HCT116 (cell line): ENCODE measurements around the gene TAS2R41.
"Not testable (repeated sequence)": the region's sequence is repeated elsewhere in the genome, so short reads cannot be mapped to it uniquely, and the experiment has no call there.

Source experiments
- CEBPB ChIP-seq: IDR thresholded peaks from 2 replicates; pipeline ENCODE4 v1.6.1; 2012; ENCODE audit warnings: low read depth
- POLR2A ChIP-seq: IDR thresholded peaks from 2 replicates; pipeline ENCODE4 v1.7.0; 2011; ENCODE audit warnings: borderline replicate concordance; ENCODE audit not compliant: insufficient read depth, insufficient read length; ENCODE audit errors: extremely low read depth
- TCF7L2 ChIP-seq: IDR thresholded peaks from 2 replicates; pipeline ENCODE4 v1.7.0; 2011; ENCODE audit warnings: borderline replicate concordance, inconsistent platforms; ENCODE audit not compliant: insufficient read depth, insufficient read length; ENCODE audit errors: extremely low read depth

DNA sequence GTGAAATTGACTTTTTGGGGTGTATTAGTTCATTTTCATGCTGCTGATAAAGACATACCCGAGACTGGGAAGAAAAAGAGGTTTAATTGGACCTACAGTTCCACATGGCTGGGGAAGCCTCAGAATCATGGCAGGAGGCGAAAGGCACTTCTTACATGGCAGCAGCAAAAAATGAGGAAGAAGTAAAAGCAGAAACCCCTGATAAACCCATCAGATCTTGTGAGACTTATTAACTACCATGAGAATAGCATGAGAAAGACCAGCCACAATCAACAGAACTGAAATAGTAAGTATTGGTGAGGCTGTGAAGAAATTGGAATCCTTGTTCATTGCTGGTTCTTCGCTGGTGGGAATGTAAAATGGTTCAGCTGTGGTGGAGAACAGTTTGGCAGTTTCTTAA, 8.6 kb downstream of the TAS2R41 start:
- not testable (repeated sequence) for TF ChIP-seq POLR2A, CEBPB, TCF7L2
